Peyer's patch (tissue), 4 donors: ENCODE measurements around the gene SHISA9. TPM values are rescaled to one million over a fixed set of nuclear protein-coding genes. Genes with fewer than 3 reads are reported as not detected.

ENCODE experiments used
- DNase-seq, 3 donors: peaks; one replicate each; pipeline ENCODE4 v3.0.0-alpha.2; 2017 to 2019
- H3K27ac ChIP-seq, 4 donors: fragments of 200-600 bp; sonication (generic); one replicate each; pipeline ENCODE4 v1.5.1; 2016 to 2019
- H3K27me3 ChIP-seq, 2 donors: fragments of 200-600 bp; sonication (generic); one replicate each; pipeline ENCODE4 v1.5.1; 2019
- H3K36me3 ChIP-seq, 3 donors: fragments of 200-600 bp; sonication (generic); one replicate each; pipeline ENCODE4 v1.5.1; 2016 to 2019
- H3K4me1 ChIP-seq, 4 donors: fragments of 200-600 bp; sonication (generic); one replicate each; pipeline ENCODE4 v1.5.1; 2016 to 2019
- H3K4me3 ChIP-seq, 4 donors: fragments of 200-600 bp; sonication (generic); 1 replicate in 3 of 4; 2 replicates in 1 of 4; pipeline ENCODE4 v1.5.1; 2016 to 2019; ENCODE audit warnings: mild to moderate bottlenecking in 1 of 4
- H3K9me3 ChIP-seq, 4 donors: fragments of 200-600 bp; sonication (generic); one replicate each; pipeline ENCODE4 v1.5.1; 2016 to 2019; ENCODE audit warnings: mild to moderate bottlenecking in 1 of 4
- POLR2A ChIP-seq, 2 donors: fragments of 450-650 bp; IDR thresholded peaks; one replicate each; pipeline ENCODE4 v1.5.1; 2017; ENCODE audit warnings: antibody characterized with exemption in 2 of 2, mild to moderate bottlenecking in 2 of 2, moderate library complexity in 2 of 2
- total RNA-seq, 4 donors: library from RNA; depleted of rRNA; stranded (reverse); fragments of >200 nt; gene quantifications; one replicate each; pipeline ENCODE4 v1.1.0, GENCODE V29; 2016
- TF ChIP-seq, protein P1 (sequence below), 6 experiments: fragments of 450-650 bp in 4 of 6; fragments of 200-600 bp in 2 of 6; sonication (generic) in 1 of 6; IDR thresholded peaks; one replicate each; pipeline ENCODE4 v1.5.1; 2017 to 2019; ENCODE audit warnings: antibody characterized with exemption in 6 of 6, mild to moderate bottlenecking in 3 of 6, moderate library complexity in 1 of 6

SHISA9 gene
- total RNA-seq, 4 donors from 2014 or later, result 0.66 TPM; not detected in 3

- Histone ChIP-seq H3K36me3 (no peaks in the 10 kb centered on the region), H3K27ac (no peak overlapping the region), H3K4me3 (no peak overlapping the region), H3K27me3 (no peaks in the 10 kb centered on the region), H3K9me3 (no peaks in the 10 kb centered on the region), H3K4me1 (no peaks in the 10 kb centered on the region)
- TF ChIP-seq, protein P1, sequence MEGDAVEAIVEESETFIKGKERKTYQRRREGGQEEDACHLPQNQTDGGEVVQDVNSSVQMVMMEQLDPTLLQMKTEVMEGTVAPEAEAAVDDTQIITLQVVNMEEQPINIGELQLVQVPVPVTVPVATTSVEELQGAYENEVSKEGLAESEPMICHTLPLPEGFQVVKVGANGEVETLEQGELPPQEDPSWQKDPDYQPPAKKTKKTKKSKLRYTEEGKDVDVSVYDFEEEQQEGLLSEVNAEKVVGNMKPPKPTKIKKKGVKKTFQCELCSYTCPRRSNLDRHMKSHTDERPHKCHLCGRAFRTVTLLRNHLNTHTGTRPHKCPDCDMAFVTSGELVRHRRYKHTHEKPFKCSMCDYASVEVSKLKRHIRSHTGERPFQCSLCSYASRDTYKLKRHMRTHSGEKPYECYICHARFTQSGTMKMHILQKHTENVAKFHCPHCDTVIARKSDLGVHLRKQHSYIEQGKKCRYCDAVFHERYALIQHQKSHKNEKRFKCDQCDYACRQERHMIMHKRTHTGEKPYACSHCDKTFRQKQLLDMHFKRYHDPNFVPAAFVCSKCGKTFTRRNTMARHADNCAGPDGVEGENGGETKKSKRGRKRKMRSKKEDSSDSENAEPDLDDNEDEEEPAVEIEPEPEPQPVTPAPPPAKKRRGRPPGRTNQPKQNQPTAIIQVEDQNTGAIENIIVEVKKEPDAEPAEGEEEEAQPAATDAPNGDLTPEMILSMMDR (IDR thresholded peaks at IDR 0.05), result no peak
- TF ChIP-seq POLR2A (IDR thresholded peaks at IDR 0.05), result no peak
- DNase-seq, result no peak
These were observed 120.6 kb downstream of the SHISA9 start for GRCh38 chr16:13021996-13022395.

GRCh38 chr16:13029786-13030185, 128.4 kb downstream of the SHISA9 start:
- TF ChIP-seq POLR2A (IDR thresholded peaks at IDR 0.05), result no peak
- TF ChIP-seq, protein P1 (IDR thresholded peaks at IDR 0.05), result no peak
- Histone ChIP-seq H3K9me3 (no peaks in the 10 kb centered on the region), H3K27me3 (no peaks in the 10 kb centered on the region), H3K27ac (no peak overlapping the region), H3K4me3 (no peak overlapping the region), H3K36me3 (no peaks in the 10 kb centered on the region), H3K4me1 (no peaks in the 10 kb centered on the region)
- no peak for DNase-seq

DNA sequence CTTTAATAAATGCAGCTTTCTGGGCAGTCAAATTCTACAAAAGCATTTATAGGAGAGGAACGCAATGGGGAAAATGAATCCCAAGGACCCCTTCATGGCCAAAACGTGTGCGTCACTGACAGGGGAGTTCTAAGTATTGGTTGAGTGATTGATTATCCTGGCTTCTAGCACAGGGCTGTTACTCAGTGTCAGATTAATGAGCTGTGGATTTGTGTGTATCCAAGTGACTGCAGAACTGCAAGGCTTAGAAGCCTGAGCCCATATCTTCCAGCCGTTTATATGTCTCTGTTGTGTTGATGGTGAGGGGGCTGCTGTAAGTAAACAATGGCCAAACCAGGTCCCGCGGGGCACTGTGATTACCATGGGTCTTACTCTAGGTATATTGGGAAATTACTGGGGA, 129.4 kb downstream of the SHISA9 start:
- no peak overlapping the region for H3K4me3 ChIP-seq
- H3K27ac ChIP-seq, result no peak overlapping the region
- DNase-seq, result no peak
- H3K36me3 ChIP-seq, result no peaks in the 10 kb centered on the region
- no peaks in the 10 kb centered on the region for H3K9me3 ChIP-seq
- H3K27me3 ChIP-seq, result no peaks in the 10 kb centered on the region
- no peak for TF ChIP-seq POLR2A (IDR thresholded peaks at IDR 0.05)
- TF ChIP-seq, protein P1 (IDR thresholded peaks at IDR 0.05), result no peak
- H3K4me1 ChIP-seq, result no peaks in the 10 kb centered on the region

DNA sequence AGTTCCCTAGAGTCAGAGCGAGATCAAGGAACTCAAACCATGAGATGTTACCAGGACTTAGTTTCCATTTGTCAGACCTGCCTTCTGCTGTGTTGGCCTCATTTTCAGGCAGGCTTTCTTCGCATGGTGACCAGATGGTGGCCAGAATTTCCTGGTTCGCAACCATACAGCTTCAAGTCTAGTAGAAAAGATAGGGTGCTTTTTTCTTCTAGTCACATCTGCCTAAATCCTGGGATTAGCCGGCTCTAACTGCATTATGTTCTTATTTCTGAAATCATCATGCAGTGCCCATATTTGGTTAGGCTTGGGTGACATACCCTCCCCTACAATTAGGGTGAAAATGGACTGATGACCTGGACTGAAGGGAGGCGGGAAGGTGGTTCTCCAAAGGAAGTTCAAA, 131.5 kb downstream of the SHISA9 start:
- DNase-seq, result no peak
- H3K27ac ChIP-seq, result no peak overlapping the region
- no peaks in the 10 kb centered on the region for H3K9me3 ChIP-seq
- H3K4me1 ChIP-seq, result no peaks in the 10 kb centered on the region
- H3K4me3 ChIP-seq, result no peak overlapping the region
- H3K36me3 ChIP-seq, result no peaks in the 10 kb centered on the region
- TF ChIP-seq, protein P1 (IDR thresholded peaks at IDR 0.05), result no peak
- no peak for TF ChIP-seq POLR2A (IDR thresholded peaks at IDR 0.05)
- no peaks in the 10 kb centered on the region for H3K27me3 ChIP-seq

DNA sequence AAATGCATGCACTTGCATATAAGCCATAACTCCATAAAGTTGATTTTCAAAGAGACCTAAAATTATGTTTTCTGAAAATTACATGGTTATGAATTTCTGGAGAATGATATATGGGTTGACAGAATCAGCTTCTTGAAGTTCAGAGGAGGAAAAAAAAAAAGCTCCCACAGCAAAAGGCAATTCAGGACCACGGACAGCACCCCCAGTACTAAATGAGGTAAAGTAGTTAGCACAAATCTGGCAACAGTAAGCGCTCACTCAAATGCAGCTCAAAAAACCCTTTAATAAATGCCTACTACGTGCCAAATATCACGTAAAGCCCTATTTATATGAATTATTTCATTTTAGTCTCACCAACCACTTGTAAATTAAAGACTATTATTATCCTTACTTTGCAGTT, 135.2 kb downstream of the SHISA9 start:
- Histone ChIP-seq H3K27me3 (no peaks in the 10 kb centered on the region), H3K9me3 (no peaks in the 10 kb centered on the region), H3K4me3 (no peak overlapping the region), H3K36me3 (no peaks in the 10 kb centered on the region), H3K4me1 (no peaks in the 10 kb centered on the region), H3K27ac (no peak overlapping the region)
- TF ChIP-seq, protein P1 (IDR thresholded peaks at IDR 0.05), result no peak
- no peak for TF ChIP-seq POLR2A (IDR thresholded peaks at IDR 0.05)
- no peak for DNase-seq

DNA sequence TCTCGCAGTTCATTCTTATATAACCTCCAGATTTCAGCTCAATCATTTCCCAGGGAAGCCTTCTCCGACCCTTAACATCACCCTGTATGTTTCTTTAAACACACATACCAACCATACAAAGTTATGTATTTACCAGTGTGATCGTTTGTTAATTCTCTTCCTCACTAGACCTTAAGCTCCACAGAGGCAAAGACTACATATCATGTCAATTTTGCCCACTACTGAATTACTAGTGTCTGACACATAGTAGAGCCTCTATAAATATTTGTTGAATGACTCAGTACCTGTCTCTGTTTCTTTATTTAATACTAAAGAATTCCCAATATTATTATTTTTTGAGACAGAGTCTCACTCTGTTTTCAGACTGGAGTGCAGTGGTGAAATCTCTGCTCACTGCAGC, 137.2 kb downstream of the SHISA9 start:
- Histone ChIP-seq H3K27me3 (no peaks in the 10 kb centered on the region), H3K27ac (no peak overlapping the region), H3K4me1 (no peaks in the 10 kb centered on the region), H3K9me3 (peaks cover 0 to 11% (median 0%) of the 10 kb centered on the region in 4 donors), H3K36me3 (no peaks in the 10 kb centered on the region), H3K4me3 (no peak overlapping the region)
- no peak for DNase-seq
- no peak for TF ChIP-seq POLR2A (IDR thresholded peaks at IDR 0.05)
- TF ChIP-seq, protein P1 (IDR thresholded peaks at IDR 0.05), result no peak
